Stomach smooth muscle (tissue), 2 donors: Measurements from ENCODE around the gene CD7.

ENCODE experiments used
- H3K27ac ChIP-seq: one replicate; pipeline ENCODE4 v1.7.0; 2013; ENCODE audit warnings: mild to moderate bottlenecking, low read length, inconsistent platforms
- H3K27me3 ChIP-seq, 2 donors: one replicate each; pipeline ENCODE4 v1.7.0; 2013; ENCODE audit warnings: low read length in 2 of 2; ENCODE audit not compliant: insufficient read depth in 2 of 2, control insufficient read depth in 1 of 2
- H3K36me3 ChIP-seq, 2 donors: one replicate each; pipeline ENCODE4 v1.7.0; 2013; ENCODE audit warnings: low read length in 2 of 2; ENCODE audit not compliant: control insufficient read depth in 2 of 2, insufficient read depth in 2 of 2
- H3K4me1 ChIP-seq: one replicate; pipeline ENCODE4 v1.7.0; 2013; ENCODE audit warnings: low read length; ENCODE audit not compliant: control insufficient read depth, insufficient read depth
- H3K4me3 ChIP-seq, 2 donors: one replicate each; pipeline ENCODE4 v1.7.0; 2013; ENCODE audit warnings: low read length in 2 of 2
- H3K9ac ChIP-seq, 2 donors: one replicate each; pipeline ENCODE4 v1.7.0; 2013; ENCODE audit warnings: low read length in 2 of 2, mild to moderate bottlenecking in 1 of 2
- H3K9me3 ChIP-seq, 2 donors: one replicate each; pipeline ENCODE4 v1.7.0; 2013; ENCODE audit warnings: low read length in 2 of 2; ENCODE audit not compliant: control insufficient read depth in 2 of 2
- donor health status: healthy.
- donor health status: Pancreatic carcinoma.

The CD7 gene

DNA sequence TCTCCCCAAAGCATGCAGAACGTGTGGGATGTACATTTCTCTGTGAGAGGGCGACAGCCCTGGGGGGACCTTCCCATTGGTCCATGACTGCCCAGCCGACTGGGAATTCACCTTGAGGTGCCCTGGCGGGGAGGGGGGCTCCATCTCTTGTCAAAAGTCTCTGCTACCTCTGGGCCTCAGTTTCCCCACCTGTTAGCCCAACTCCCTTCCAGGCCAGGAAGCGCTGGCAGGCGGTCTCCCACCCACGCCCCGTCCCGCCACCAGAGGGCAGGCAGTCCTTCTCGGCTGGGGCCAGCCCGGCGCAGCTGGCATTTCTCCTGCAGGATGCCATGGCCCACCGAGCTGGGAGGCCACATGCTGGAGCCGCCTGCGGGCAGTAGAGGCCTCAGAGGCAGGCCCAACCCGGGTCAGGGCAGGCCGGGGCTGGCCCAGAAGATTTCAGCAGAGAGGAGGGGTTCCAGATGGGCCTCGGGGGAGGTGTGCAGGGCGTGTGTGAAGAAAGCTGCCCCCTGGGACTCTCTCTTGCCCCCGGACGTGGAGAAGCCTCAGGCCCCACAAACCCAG lies 16.6 kb downstream of the CD7 start:
- no peaks in the 10 kb centered on the region for H3K27me3 ChIP-seq
- H3K27ac ChIP-seq: no peak overlapping the region

DNA sequence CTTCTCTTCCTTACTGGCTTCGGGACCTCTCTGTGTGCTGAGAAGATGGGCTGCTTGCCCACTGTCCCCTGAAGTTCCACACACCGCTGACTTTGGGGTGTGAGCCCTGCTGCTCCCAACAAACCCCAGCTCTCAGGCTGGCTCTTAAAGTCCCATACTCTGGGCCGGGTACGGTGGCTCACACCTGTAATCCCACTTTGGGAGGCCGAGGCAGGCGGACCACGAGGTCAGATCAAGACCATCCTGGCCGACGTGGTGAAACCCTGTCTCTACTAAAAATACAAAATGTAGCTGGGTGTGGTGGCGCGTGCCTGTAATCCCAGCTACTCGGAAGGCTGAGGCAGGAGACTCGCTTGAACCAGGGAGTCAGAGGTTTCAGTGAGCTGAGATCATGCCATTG lies 17.2 kb downstream of the CD7 start:
- no peaks in the 10 kb centered on the region for H3K9me3 ChIP-seq
- H3K9ac ChIP-seq: no peak overlapping the region
- H3K27me3 ChIP-seq: no peaks in the 10 kb centered on the region
- peaks cover 29% of the 10 kb centered on the region for H3K4me1 ChIP-seq
- H3K27ac ChIP-seq: no peak overlapping the region
- H3K4me3 ChIP-seq: no peak overlapping the region
- H3K36me3 ChIP-seq: no peaks in the 10 kb centered on the region

More for the DNA sequence above, 16.6 kb downstream of the CD7 start:
- no peaks in the 10 kb centered on the region for H3K9me3 ChIP-seq
- H3K4me1 ChIP-seq: peaks cover 29% of the 10 kb centered on the region
- H3K36me3 ChIP-seq: no peaks in the 10 kb centered on the region
- no peak overlapping the region for H3K9ac ChIP-seq
- H3K4me3 ChIP-seq: no peak overlapping the region

DNA sequence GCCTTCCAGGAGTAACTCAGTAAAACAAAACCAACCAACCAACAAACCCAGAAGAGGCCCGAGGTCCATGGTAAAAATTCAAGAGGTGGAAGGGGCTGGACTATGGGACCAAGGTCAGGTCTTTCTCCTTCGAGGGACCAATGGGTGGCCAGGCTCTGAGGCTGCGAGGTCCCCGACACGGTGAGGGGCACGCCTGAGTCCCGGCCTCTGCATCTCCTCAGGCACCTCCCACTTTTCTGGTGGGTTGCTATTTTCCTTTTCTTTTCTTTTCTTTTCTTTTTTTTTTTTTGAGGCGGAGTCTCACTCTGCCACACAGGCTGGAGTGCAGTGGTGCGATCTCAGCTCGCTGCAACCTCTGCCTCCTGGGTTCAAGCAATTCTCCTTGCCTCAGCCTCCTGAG lies 18.0 kb downstream of the CD7 start:
- Histone ChIP-seq H3K4me3 (no peak overlapping the region), H3K36me3 (no peaks in the 10 kb centered on the region), H3K9me3 (no peaks in the 10 kb centered on the region), H3K4me1 (peaks cover 29% of the 10 kb centered on the region), H3K27ac (no peak overlapping the region), H3K9ac (peak overlapping the region in 1 of 2 donors; percentile 89), H3K27me3 (no peaks in the 10 kb centered on the region)

DNA sequence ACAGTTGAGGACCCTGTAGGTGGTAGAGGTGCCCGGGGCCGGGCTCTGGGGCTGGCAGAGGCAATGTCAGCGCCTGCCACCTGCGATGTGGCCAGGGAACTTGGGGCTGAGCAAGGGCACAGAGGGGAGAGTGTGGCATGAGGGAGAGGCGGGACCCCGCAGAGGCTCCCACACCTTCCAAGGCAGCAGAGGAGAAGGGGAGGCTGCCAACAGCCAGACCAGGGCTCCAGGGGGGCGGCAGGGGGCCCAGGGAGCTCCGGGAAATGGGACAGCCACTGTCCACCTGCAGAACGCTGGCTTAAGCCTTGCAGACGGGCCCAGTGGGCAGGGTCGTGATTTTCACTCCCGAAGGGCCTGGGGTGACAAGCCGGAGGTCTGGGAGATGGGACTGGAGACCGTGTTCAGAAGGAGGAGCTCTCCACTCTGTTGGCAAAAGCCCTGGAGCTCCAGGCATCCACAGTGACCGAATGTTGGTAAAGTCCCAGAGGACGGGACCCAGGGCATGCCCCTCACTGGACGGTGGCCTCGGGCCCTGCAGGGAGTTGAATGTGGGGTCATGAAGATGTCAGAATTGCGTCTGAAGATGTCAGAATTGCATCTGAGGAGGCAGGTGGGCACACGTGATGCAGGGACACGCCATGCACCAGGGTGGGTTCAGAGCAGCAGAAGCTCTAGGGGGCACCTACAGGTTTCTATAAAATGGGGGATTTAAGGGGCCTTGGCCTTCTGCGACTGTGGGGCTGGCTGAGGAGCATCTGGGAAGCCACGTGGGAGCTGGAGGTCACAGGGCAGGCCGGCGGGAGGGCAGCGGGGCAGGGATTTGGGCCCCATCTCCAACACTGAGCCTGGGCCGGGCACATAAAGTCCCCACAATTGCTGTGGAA lies 18.6 kb downstream of the CD7 start:
- Histone ChIP-seq H3K27me3 (no peaks in the 10 kb centered on the region), H3K4me1 (peaks cover 31% of the 10 kb centered on the region)

DNA sequence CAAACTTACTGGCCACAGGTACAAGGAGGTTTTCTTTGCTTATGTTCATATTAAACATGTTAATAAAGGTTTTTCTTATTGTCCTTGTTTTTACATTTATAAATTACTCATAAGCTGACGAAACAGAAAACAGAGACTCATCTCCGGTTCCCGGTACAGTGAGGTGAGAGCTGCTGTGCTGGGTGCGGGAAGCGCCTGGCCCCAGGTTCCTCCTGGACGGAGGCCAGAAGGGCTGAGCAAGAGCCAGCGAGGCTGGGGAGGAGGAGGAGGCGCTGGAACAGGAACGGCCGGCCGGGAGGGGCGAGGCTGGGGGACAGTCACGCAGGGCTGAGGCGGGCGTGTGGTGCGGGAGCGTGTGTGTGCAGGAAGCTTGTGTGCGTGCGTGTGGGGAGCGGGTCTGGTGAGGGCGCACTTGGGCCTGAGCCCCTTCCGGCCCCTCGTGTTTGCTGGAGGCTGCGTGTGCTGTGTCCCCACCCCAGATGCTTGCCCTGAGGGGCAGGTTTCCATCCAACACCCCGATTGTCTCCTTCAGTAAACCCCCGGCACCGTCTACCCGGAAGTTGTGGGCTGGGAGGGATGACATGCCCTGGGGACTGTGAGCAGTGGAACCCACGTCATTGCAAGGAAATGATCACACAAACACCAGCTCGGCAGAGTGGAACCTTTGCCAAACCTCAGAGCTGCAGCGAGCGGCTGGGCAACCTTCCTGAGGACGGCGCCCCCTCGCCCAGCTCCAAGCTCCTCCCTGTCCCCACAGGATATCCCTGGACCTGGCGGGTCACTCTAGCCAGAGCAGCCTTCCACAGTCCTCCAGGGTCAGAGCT lies 19.5 kb downstream of the CD7 start:
- Histone ChIP-seq H3K27ac (peak overlapping the region; percentile 93), H3K36me3 (no peaks in the 10 kb centered on the region), H3K4me1 (peaks cover 35% of the 10 kb centered on the region), H3K9ac (peak overlapping the region; percentile 87 to 89), H3K27me3 (no peaks in the 10 kb centered on the region), H3K4me3 (peak overlapping the region; percentile 63 to 78), H3K9me3 (no peaks in the 10 kb centered on the region)

More for the DNA sequence above, 18.6 kb downstream of the CD7 start:
- H3K4me3 ChIP-seq: peak overlapping the region; percentile 63 to 78
- peak overlapping the region; percentile 87 to 89 for H3K9ac ChIP-seq
- H3K9me3 ChIP-seq: no peaks in the 10 kb centered on the region
- peak overlapping the region; percentile 93 for H3K27ac ChIP-seq
- no peaks in the 10 kb centered on the region for H3K36me3 ChIP-seq

DNA sequence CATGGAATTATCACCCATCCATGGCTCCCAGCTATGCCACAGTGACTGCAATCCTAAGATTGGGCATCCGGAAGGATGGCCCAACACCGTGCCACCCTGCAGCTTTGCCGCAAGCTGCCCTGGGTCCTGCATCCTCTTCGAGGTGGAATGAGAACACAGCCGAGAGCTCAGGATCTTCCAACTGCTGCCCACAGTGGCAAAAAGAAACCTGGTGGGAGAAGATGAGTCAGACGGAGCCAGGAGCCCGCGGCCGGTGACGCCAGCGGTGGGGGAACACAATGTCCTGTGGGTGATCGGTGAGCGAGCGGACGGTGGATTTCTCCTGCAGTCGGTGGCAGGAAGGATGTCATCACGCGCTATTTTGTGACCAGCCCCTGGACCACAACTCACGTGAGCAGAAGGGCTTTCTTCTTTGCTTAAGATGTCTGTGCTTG lies 20.1 kb downstream of the CD7 start:
- H3K27ac ChIP-seq: peak overlapping the region; percentile 93
- no peaks in the 10 kb centered on the region for H3K9me3 ChIP-seq
- no peaks in the 10 kb centered on the region for H3K27me3 ChIP-seq
- H3K36me3 ChIP-seq: no peaks in the 10 kb centered on the region
- H3K4me1 ChIP-seq: peaks cover 37% of the 10 kb centered on the region
- H3K4me3 ChIP-seq: peak overlapping the region; percentile 69 to 78
- H3K9ac ChIP-seq: peak overlapping the region; percentile 87 to 89

DNA sequence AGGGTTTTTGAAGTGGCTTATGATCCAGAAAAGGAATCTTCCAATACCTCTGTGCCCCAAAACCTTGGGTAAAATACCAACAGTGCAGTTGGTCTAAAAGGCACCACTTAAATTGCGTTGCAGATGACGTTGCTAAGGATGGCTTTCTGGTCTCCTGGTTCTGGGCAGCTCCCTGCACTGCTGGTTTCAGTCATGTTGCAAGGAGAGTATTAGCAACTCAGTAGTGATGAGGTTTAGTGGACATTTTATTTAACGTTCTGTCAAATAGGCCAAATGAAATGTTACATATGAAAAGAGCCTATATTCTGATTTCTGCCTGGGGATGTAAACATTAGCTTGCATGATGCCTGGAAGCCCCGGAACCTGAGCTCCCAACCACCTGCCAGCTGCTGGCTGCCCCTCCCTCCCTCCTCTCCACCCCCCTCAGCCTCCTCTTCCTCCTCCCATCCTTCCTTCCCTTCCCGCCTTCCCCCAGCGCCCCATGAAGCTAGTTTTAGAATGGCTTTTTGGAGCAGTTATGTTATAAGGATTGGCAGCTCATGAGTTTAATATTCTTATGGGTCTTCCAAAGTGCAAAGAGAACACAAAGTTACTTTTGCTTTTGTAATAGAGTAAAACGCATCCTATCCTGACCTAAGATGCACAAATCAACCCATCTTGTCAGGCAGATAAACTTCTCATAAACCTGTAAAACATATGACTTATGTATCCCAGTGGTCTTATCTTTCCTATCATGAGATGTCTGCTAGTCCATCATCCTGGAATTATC lies 20.7 kb downstream of the CD7 start:
- Histone ChIP-seq H3K9me3 (no peaks in the 10 kb centered on the region), H3K9ac (peak overlapping the region; percentile 87 to 89), H3K4me3 (peak overlapping the region; percentile 69 to 78), H3K36me3 (no peaks in the 10 kb centered on the region), H3K27me3 (no peaks in the 10 kb centered on the region), H3K27ac (peak overlapping the region; percentile 93), H3K4me1 (peaks cover 44% of the 10 kb centered on the region)

DNA sequence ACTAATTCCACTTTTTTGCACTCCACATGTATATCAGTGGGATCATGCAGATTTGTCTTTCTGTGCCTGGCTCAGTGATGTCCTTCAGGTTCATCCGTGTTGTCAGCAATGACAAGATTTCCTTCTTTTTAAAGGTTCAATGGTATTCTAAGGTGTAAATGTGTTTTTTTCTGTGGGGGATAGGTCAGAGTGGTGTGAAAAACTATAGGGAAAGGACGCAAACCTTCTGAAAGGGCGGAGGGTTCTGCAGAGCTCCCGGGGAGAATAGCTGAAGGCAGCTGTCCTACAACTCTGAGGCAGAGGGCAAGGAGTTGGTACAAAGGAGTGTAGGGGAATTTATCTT lies 22.0 kb downstream of the CD7 start:
- Histone ChIP-seq H3K27ac (no peak overlapping the region), H3K36me3 (no peaks in the 10 kb centered on the region), H3K4me1 (peaks cover 41% of the 10 kb centered on the region), H3K4me3 (no peak overlapping the region), H3K9ac (no peak overlapping the region), H3K27me3 (no peaks in the 10 kb centered on the region), H3K9me3 (no peaks in the 10 kb centered on the region)

DNA sequence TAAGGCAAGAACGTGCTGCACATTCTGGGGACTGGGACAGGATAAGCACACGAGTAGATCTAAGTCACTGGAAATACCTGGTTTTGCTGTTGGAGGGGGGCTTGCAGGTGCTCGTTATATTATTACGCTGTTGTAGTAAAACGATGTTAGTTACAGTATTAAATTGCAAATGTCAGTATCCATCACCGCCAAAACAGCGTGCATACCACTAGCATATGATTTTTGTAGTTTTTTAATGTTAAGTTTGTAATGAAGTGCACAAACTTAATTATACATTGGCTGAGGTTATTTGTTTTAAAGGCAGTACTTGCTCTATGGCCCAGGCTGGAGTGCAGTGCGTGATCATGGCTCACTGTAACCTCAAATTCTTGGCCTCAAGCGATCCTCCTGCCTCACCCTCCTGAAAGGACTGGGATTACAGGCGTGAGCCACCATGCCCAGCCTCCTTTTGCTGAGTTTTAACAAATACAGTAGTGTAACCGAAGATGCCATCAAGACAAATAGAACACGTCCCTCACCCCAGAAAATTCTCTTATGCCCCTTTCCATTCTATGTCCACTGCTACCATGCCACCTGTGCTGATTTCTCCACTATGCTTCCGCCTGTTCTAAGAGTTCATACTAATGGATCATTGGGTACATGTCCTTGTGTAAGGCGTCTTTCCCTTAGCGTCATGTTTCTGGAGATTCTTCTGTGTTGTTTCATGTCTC lies 23.2 kb downstream of the CD7 start:
- peak overlapping the region in 1 of 2 donors; percentile 61 for H3K9ac ChIP-seq
- H3K27me3 ChIP-seq: no peaks in the 10 kb centered on the region

More for the DNA sequence above, 23.2 kb downstream of the CD7 start:
- no peaks in the 10 kb centered on the region for H3K36me3 ChIP-seq
- peak overlapping the region; percentile 73 for H3K27ac ChIP-seq
- H3K9me3 ChIP-seq: no peaks in the 10 kb centered on the region
- H3K4me1 ChIP-seq: peaks cover 41% of the 10 kb centered on the region
- H3K4me3 ChIP-seq: peak overlapping the region; percentile 50 to 69
